Right lobe of liver (tissue), 6 donors: ENCODE results near the gene GALNT2. TPM values are rescaled to one million over a fixed set of nuclear protein-coding genes. Genes with fewer than 3 reads are reported as not detected.

Source experiments
- ATAC-seq, 4 donors: fragments of 200-7000 bp; cut with Tn5 transposase; one replicate each; pipeline ENCODE4 v1.9.1; 2020; ENCODE audit warnings: mild to moderate bottlenecking in 4 of 4, moderate library complexity in 4 of 4
- DNase-seq, 3 donors: peaks; one replicate each; pipeline ENCODE4 v3.0.0-alpha.2; 2020
- H3K27ac ChIP-seq, 3 donors: fragments of 200-600 bp; one replicate each; pipeline ENCODE4 v1.8.0; 2022
- H3K27me3 ChIP-seq, 2 donors: fragments of 200-600 bp; one replicate each; pipeline ENCODE4 v1.8.0; 2022
- H3K36me3 ChIP-seq, 4 donors: fragments of 200-600 bp; sonication (generic) in 1 of 4; one replicate each; pipeline versions ENCODE4 v1.5.1 to v1.8.0; 2017 to 2022; ENCODE audit warnings: control low read depth in 1 of 4
- H3K4me1 ChIP-seq, 4 donors: fragments of 200-600 bp; sonication (generic) in 1 of 4; one replicate each; pipeline versions ENCODE4 v1.5.1 to v1.8.0; 2017 to 2022; ENCODE audit warnings: control low read depth in 1 of 4
- H3K4me3 ChIP-seq, 3 donors: fragments of 200-600 bp; one replicate each; pipeline ENCODE4 v1.8.0; 2022
- H3K9me3 ChIP-seq, 4 donors: fragments of 200-600 bp; sonication (generic) in 1 of 4; one replicate each; pipeline versions ENCODE4 v1.5.1 to v1.8.0; 2017 to 2022; ENCODE audit warnings: control low read depth in 1 of 4
- POLR2A ChIP-seq: fragments of 450-650 bp; IDR thresholded peaks from one replicate; pipeline ENCODE4 v1.6.1; 2017; ENCODE audit warnings: antibody characterized with exemption, mild to moderate bottlenecking
- WGBS: methylation state at CpG from one replicate; pipeline ENCODE4 v1.1.6; 2018; ENCODE audit warnings: low coverage, low lambda C conversion rate; ENCODE audit not compliant: insufficient coverage; ENCODE audit errors: missing lambda C conversion rate; 5-methylcytosine and 5-hydroxymethylcytosine counted together
- intact Hi-C, 2 donors: fragments of 100-400 bp; cut with DNase I; formaldehyde crosslinking; loops; one replicate each; pipeline versions ENCODE4 v1.11.2 to v1.14.1; 2022
- total RNA-seq, 6 experiments: library from RNA; depleted of rRNA in 2 of 6; stranded (reverse); fragments of >200 nt in 2 of 6; fragmentation: NEBNext Ultra II Directional in 3 of 6; extraction: Animal tissue kit (Norgen Biotek cat#: 25700) in 3 of 6; gene quantifications; one replicate each; pipeline versions ENCODE4 v1.1.0 to v1.2.4, GENCODE V29; 2016 to 2023
- TF ChIP-seq, protein P1 (sequence below), 4 donors: fragments of 200-600 bp in 3 of 4; fragments of 450-650 bp in 1 of 4; IDR thresholded peaks; one replicate each; pipeline versions ENCODE4 v1.5.1 to v1.8.0; 2016 to 2022; ENCODE audit warnings: antibody characterized with exemption in 4 of 4, mild to moderate bottlenecking in 2 of 4
- donor health status: DM: no; HTN: yes; CAD: no.
- donor health status: DM: no; HTN: no; CAD: no.
- donor health status: DM: no; HTN: no; CAD: no.
- donor health status: DM: no; HTN: yes; CAD: no.
- donor health status: DM: no; HTN: yes; CAD: no.

Gene GALNT2
- total RNA-seq, 6 experiments from 2014 or later: 58.0 to 152 (median 131) TPM

DNA sequence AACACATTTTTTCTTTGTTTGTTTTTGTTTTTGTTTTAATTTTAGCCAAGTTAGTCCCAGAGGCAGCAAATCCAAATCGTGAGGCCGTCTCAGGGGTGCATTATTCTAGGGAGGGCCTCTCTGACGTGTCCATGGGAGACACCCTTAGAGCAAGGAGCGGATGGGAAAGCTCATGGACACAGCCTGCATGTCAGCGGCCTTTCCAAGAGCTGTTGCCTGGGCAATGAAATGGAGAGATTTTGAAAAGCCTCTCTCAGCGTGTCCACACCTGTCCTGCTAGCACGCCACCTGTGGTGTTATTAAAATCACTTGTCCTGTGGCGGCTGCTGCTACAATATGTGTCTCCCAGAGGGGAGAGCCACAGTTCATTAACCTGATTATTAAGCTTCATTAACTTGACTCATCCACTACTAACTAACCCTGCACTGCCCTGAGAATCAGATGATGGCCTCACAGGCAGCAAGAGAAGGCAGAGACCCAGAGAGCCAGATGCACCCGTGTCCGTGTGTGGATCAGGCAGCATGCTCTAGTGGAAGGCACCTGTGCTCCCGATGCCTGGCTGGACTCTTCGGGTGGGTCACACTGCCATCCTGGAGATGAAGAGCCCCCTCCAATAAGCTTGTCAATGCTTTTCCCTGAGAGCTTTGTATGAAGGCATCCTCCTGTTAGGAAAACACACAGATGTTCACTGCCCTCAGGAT lies 225.8 kb downstream of the GALNT2 start:
- Histone ChIP-seq H3K36me3 (no peaks in the 10 kb centered on the region), H3K4me3 (no peak overlapping the region), H3K27ac (no peak overlapping the region), H3K9me3 (no peaks in the 10 kb centered on the region), H3K27me3 (no peaks in the 10 kb centered on the region), H3K4me1 (no peaks in the 10 kb centered on the region)
- ATAC-seq: no peak
- intact Hi-C loops: no loop called here
- DNase-seq: no peak
- 78% methylated on average over 8 of the region's 12 CpGs for WGBS
- TF ChIP-seq, protein P1, sequence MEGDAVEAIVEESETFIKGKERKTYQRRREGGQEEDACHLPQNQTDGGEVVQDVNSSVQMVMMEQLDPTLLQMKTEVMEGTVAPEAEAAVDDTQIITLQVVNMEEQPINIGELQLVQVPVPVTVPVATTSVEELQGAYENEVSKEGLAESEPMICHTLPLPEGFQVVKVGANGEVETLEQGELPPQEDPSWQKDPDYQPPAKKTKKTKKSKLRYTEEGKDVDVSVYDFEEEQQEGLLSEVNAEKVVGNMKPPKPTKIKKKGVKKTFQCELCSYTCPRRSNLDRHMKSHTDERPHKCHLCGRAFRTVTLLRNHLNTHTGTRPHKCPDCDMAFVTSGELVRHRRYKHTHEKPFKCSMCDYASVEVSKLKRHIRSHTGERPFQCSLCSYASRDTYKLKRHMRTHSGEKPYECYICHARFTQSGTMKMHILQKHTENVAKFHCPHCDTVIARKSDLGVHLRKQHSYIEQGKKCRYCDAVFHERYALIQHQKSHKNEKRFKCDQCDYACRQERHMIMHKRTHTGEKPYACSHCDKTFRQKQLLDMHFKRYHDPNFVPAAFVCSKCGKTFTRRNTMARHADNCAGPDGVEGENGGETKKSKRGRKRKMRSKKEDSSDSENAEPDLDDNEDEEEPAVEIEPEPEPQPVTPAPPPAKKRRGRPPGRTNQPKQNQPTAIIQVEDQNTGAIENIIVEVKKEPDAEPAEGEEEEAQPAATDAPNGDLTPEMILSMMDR (IDR thresholded peaks at IDR 0.05): no peak

DNA sequence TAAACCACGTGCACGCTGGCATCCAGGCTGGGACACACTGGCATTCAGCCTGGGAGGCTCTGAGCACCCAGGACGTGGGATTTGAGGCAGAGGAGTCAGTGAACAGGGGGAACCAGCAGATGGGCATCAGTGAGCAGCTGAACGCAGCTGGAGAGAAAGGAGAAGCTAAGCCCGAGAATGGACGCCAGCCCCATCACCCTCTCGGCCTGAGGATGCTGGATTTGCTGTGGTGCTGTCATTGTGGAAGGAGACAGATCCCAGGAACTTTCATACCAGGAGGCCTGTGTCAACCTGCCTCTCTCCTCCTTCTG lies 226.3 kb downstream of the GALNT2 start:
- Histone ChIP-seq H3K4me3 (no peak overlapping the region), H3K27ac (no peak overlapping the region), H3K27me3 (no peaks in the 10 kb centered on the region), H3K9me3 (no peaks in the 10 kb centered on the region), H3K4me1 (no peaks in the 10 kb centered on the region), H3K36me3 (no peaks in the 10 kb centered on the region)
- TF ChIP-seq POLR2A: no peak
- TF ChIP-seq, protein P1 (IDR thresholded peaks at IDR 0.05): no peak
- no peak for ATAC-seq
- intact Hi-C loops: no loop called here
- WGBS: no CpG with 5 or more reads among the region's 7 CpGs
- no peak for DNase-seq

DNA sequence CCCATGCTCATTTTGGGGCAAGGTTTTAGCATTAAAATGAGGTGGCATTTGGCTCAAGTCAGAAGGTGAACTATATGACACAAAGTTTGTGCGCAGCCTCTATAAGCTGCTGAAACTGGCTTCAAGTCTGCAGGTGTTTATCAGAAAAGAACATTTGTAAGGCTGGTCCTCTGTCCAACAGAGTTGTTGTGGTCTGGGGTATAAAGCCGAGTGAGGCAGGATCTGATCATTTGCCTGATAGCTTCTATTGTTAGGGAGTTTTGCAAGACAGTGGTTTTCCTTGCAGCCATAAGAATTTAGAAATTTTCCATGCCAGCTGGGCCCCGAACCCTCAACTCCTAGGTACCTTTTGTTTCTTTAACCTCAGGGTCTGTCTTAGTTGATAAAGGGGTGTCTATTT lies 228.3 kb downstream of the GALNT2 start:
- no peak for DNase-seq
- Histone ChIP-seq H3K36me3 (no peaks in the 10 kb centered on the region), H3K9me3 (no peaks in the 10 kb centered on the region), H3K4me3 (no peak overlapping the region), H3K27ac (no peak overlapping the region), H3K27me3 (no peaks in the 10 kb centered on the region), H3K4me1 (peaks cover 0 to 4% (median 0%) of the 10 kb centered on the region in 4 donors)
- no peak for ATAC-seq
- TF ChIP-seq, protein P1 (IDR thresholded peaks at IDR 0.05): no peak
- no peak for TF ChIP-seq POLR2A
- intact Hi-C loops: no loop called here
- WGBS: 82% methylated on average over 2 of the region's 3 CpGs

DNA sequence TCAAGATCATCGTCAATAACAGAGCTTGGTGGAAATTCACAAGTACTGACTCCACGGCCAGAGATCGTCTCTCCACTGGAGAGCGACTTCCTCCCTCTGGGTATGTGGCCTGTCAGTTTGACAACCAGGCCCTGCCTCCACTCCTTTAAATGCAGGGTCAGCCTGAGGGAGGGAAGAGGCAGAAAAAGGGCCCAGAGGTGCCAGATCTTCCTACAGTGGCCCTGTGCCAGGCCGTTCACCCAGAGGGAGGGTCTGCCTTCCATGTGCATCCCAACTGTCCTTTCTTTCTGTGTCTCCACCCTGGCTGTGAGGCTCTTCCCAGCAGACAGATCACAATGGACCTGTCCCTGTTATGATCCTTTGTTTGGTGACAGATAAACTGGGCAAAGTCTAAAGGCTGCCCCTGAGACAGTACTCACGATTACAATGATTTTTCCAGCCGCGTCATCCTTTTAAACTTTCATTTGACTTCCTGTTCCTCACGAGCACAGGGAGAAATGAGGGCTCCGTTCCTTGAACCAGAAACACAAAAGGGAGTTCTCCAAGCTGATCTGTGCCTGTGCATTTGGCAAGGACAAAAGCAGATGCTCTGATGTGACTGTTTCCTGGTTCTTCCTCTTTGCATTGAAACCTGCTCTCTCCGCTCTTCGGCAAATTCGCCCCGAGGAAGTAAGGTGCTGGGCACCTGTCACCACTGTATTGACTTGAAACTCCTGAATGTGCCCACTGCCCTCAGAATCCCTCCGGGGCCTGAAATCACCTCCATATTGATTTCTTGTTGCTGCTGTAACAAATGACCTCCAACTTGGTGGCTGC lies 232.4 kb downstream of the GALNT2 start:
- H3K9me3 ChIP-seq: no peaks in the 10 kb centered on the region
- H3K27me3 ChIP-seq: no peaks in the 10 kb centered on the region
- peaks cover 0 to 15% (median 0%) of the 10 kb centered on the region in 4 donors for H3K4me1 ChIP-seq
- H3K4me3 ChIP-seq: no peak overlapping the region
- peak; percentile 52 for TF ChIP-seq POLR2A
- TF ChIP-seq, protein P1 (IDR thresholded peaks at IDR 0.05): no peak
- peak; percentile 73 to 90 (median 78) for ATAC-seq
- DNase-seq: peak in 1 of 3 donors; percentile 37
- peak overlapping the region in 1 of 3 donors; percentile 40 for H3K27ac ChIP-seq
- H3K36me3 ChIP-seq: no peaks in the 10 kb centered on the region
- WGBS: 27% methylated on average over 10 of the region's 15 CpGs
- intact Hi-C loops: no loop called here
